Activated CD4-positive, alpha-beta T cell treated with anti-CD3 and anti-CD28 coated beads for 48 hours (primary cell): ENCODE measurements around the gene TTC23L.

Experiments used
- DNase-seq: peaks from one replicate; pipeline ENCODE4 v3.0.0-alpha.2; 2020

The TTC23L gene

GRCh38 chr5:34924462-34924765 is 85.5 kb downstream of the TTC23L start:
- no peak for DNase-seq

- DNase-seq, result no peak
Measured at GRCh38 chr5:34926318-34926888, 87.4 kb downstream of the TTC23L start.

GRCh38 chr5:34927785-34928184 is 88.8 kb downstream of the TTC23L start:
- DNase-seq, result no peak

GRCh38 chr5:34928267-34928666 is 89.3 kb downstream of the TTC23L start:
- DNase-seq, result no peak

GRCh38 chr5:34929134-34929719 is 90.3 kb downstream of the TTC23L start, which contains the start of gene DNAJC21:
DNAJC21 (plus strand) TSS chr5:34929559; CDS start chr5:34929820, 261 bp downstream.
- DNase-seq, result peak; percentile 99

GRCh38 chr5:34929720-34930461 is 90.9 kb downstream of the TTC23L start:
- peak; percentile 87 for DNase-seq

GRCh38 chr5:34930462-34930844 is 91.5 kb downstream of the TTC23L start:
- no peak for DNase-seq

- no peak for DNase-seq
Measured at GRCh38 chr5:34930870-34931269, 91.9 kb downstream of the TTC23L start.

- DNase-seq, result no peak
Measured at GRCh38 chr5:34932947-34933346, 94.0 kb downstream of the TTC23L start.

GRCh38 chr5:34941936-34942335 is 103.0 kb downstream of the TTC23L start:
- no peak for DNase-seq

GRCh38 chr5:34944044-34944443 is 105.1 kb downstream of the TTC23L start:
- DNase-seq, result no peak

GRCh38 chr5:34944460-34945047 is 105.6 kb downstream of the TTC23L start:
- no peak for DNase-seq
